Measurements from ENCODE around the gene VPS11.

- TF ChIP-seq TCF7 (CRISPR knock-in tag; IDR thresholded peaks at IDR 0.05; ENCODE audit: low read depth) (no peak), CTCF (IDR thresholded peaks at IDR 0.05) (no peak), ELF4 (CRISPR knock-in tag; IDR thresholded peaks at IDR 0.05; ENCODE audit: low read depth) (no peak), ZNF423 (CRISPR knock-in tag; IDR thresholded peaks at IDR 0.05) (no peak), USF2 (CRISPR knock-in tag; IDR thresholded peaks at IDR 0.05) (no peak), ZNF317 (CRISPR knock-in tag; IDR thresholded peaks at IDR 0.05; ENCODE audit: borderline replicate concordance, low read depth) (no peak), OVOL2 (CRISPR knock-in tag; IDR thresholded peaks at IDR 0.05; ENCODE audit: borderline replicate concordance) (no peak)
Measured at GRCh38 chr11:119051440-119052162, 16.0 kb upstream of the VPS11 start.

Data from WTC11 (cell line).